Trophoblast cell (in vitro differentiated cells and primary cell): ENCODE data around the gene PBX4.

Experiments used
- DNase-seq, 2 donors: peaks; one replicate each; pipeline ENCODE4 v3.0.0-alpha.2; 2016
- H2AFZ ChIP-seq: 2 replicates; pipeline ENCODE4 v1.6.1; 2013; ENCODE audit warnings: low read length, moderate library complexity, mild to moderate bottlenecking; ENCODE audit not compliant: insufficient read depth, poor library complexity
- H2AK5ac ChIP-seq: 2 replicates; pipeline ENCODE4 v1.6.1; 2013; ENCODE audit warnings: mild to moderate bottlenecking, low read length
- H2BK120ac ChIP-seq: 2 replicates; pipeline ENCODE4 v1.6.1; 2013; ENCODE audit warnings: low read length, mild to moderate bottlenecking, moderate library complexity; ENCODE audit not compliant: insufficient read depth, poor library complexity
- H2BK12ac ChIP-seq: 2 replicates; pipeline ENCODE4 v1.6.1; 2013; ENCODE audit warnings: mild to moderate bottlenecking, low read length, moderate library complexity
- H2BK5ac ChIP-seq: 2 replicates; pipeline ENCODE4 v1.6.1; 2013; ENCODE audit warnings: low read length, low read depth, moderate library complexity, mild to moderate bottlenecking; ENCODE audit not compliant: poor library complexity
- H3K14ac ChIP-seq: 2 replicates; pipeline ENCODE4 v1.6.1; 2013; ENCODE audit warnings: mild to moderate bottlenecking, low read length
- H3K18ac ChIP-seq: 2 replicates; pipeline ENCODE4 v1.6.1; 2013; ENCODE audit warnings: mild to moderate bottlenecking, low read length
- H3K23ac ChIP-seq: 2 replicates; pipeline ENCODE4 v1.6.1; 2013; ENCODE audit warnings: low read length
- H3K27ac ChIP-seq: 2 replicates; pipeline ENCODE4 v1.5.1; 2013; ENCODE audit warnings: low read depth, mild to moderate bottlenecking, inconsistent platforms, low read length, moderate library complexity
- H3K27me3 ChIP-seq: 2 replicates; pipeline ENCODE4 v1.6.1; 2013; ENCODE audit warnings: inconsistent platforms, mild to moderate bottlenecking, low read length, moderate library complexity; ENCODE audit not compliant: insufficient read depth
- H3K36me3 ChIP-seq, 2 experiments: 1 replicate in 1 of 2; 2 replicates in 1 of 2; pipeline ENCODE4 v1.6.1; 2013; ENCODE audit warnings: low read length in 2 of 2, mild to moderate bottlenecking in 2 of 2, moderate library complexity in 1 of 2; ENCODE audit not compliant: insufficient read depth in 2 of 2, control insufficient read depth in 1 of 2
- H3K4ac ChIP-seq: 2 replicates; pipeline ENCODE4 v1.6.1; 2013; ENCODE audit warnings: low read depth, mild to moderate bottlenecking, low read length, moderate library complexity
- H3K4me1 ChIP-seq, 2 experiments: 1 replicate in 1 of 2; 2 replicates in 1 of 2; pipeline ENCODE4 v1.6.1; 2013; ENCODE audit warnings: low read length in 2 of 2, mild to moderate bottlenecking in 2 of 2, moderate library complexity in 1 of 2; ENCODE audit not compliant: insufficient read depth in 2 of 2, control insufficient read depth in 1 of 2
- H3K4me2 ChIP-seq: 2 replicates; pipeline ENCODE4 v1.6.1; 2013; ENCODE audit warnings: inconsistent platforms, mild to moderate bottlenecking, low read length, moderate library complexity
- H3K4me3 ChIP-seq: 2 replicates; pipeline ENCODE4 v1.5.1; 2013; ENCODE audit warnings: mild to moderate bottlenecking, low read depth, low read length, inconsistent platforms
- H3K79me1 ChIP-seq: one replicate; pipeline ENCODE4 v1.6.1; 2013; ENCODE audit warnings: low read length
- H3K79me2 ChIP-seq: 2 replicates; pipeline ENCODE4 v1.6.1; 2013; ENCODE audit warnings: low read length, mild to moderate bottlenecking; ENCODE audit not compliant: control insufficient read depth, insufficient read depth, poor library complexity
- H3K9ac ChIP-seq: 2 replicates; pipeline ENCODE4 v1.6.1; 2013; ENCODE audit warnings: mild to moderate bottlenecking, low read length
- H3K9me3 ChIP-seq: 2 replicates; pipeline ENCODE4 v1.6.1; 2013; ENCODE audit warnings: low read depth, mild to moderate bottlenecking, control low read depth, inconsistent platforms, low read length; ENCODE audit not compliant: insufficient read depth
- H4K12ac ChIP-seq: 2 replicates; pipeline ENCODE4 v1.6.1; 2013; ENCODE audit warnings: low read depth, mild to moderate bottlenecking, low read length, moderate library complexity
- H4K8ac ChIP-seq: 2 replicates; pipeline ENCODE4 v1.6.1; 2013; ENCODE audit warnings: low read depth, mild to moderate bottlenecking, low read length, moderate library complexity
- H4K91ac ChIP-seq: one replicate; pipeline ENCODE4 v1.6.1; 2013; ENCODE audit warnings: low read depth, mild to moderate bottlenecking, low read length, moderate library complexity
- whole genome bisulfite sequencing: extraction: QIAGEN DNeasy Blood & Tissue Kit; methylation state at CpG from one replicate; pipeline ENCODE4 v1.1.7; 2013; ENCODE audit warnings: missing lambda C conversion rate; ENCODE audit not compliant: insufficient read length, insufficient coverage; ENCODE audit errors: extremely low coverage; 5-methylcytosine and 5-hydroxymethylcytosine counted together

Gene PBX4

GRCh38 chr19:19544257-19544953 lies 74.1 kb downstream of the PBX4 start:
- no peak for DNase-seq
- Histone ChIP-seq H2BK12ac (no peak overlapping the region), H3K79me2 (no peaks in the 10 kb centered on the region), H3K27me3 (no peaks in the 10 kb centered on the region), H3K79me1 (no peaks in the 10 kb centered on the region), H3K9me3 (peaks cover 15% of the 10 kb centered on the region), H4K91ac (no peak overlapping the region), H3K4me2 (no peak overlapping the region), H2AK5ac (no peak overlapping the region), H3K14ac (no peak overlapping the region), H2BK120ac (no peak overlapping the region), H2BK5ac (no peak overlapping the region), H3K27ac (no peak overlapping the region), H3K4ac (no peak overlapping the region), H2AFZ (no peak overlapping the region), H4K8ac (no peak overlapping the region), H3K9ac (no peak overlapping the region), H3K18ac (no peak overlapping the region), H3K36me3 (peaks cover 3 to 6% of the 10 kb centered on the region in 2 experiments), H3K23ac (no peak overlapping the region), H3K4me1 (no peaks in the 10 kb centered on the region), H4K12ac (no peak overlapping the region), H3K4me3 (no peak overlapping the region)
- WGBS: no CpG with 5 or more reads among the region's 75 CpGs

GRCh38 chr19:19543640-19544039 lies 74.8 kb downstream of the PBX4 start:
- Histone ChIP-seq H2AFZ (no peak overlapping the region), H4K91ac (no peak overlapping the region), H4K8ac (no peak overlapping the region), H3K27ac (no peak overlapping the region), H3K4me1 (peaks cover 0 to 2% of the 10 kb centered on the region in 2 experiments), H3K79me1 (no peaks in the 10 kb centered on the region), H2BK120ac (no peak overlapping the region), H3K14ac (no peak overlapping the region), H3K23ac (no peak overlapping the region), H3K36me3 (peaks cover 3 to 6% of the 10 kb centered on the region in 2 experiments), H2BK12ac (no peak overlapping the region), H3K18ac (no peak overlapping the region), H2BK5ac (no peak overlapping the region), H4K12ac (no peak overlapping the region), H3K4ac (no peak overlapping the region), H3K4me2 (no peak overlapping the region), H3K4me3 (no peak overlapping the region), H3K27me3 (peaks cover 3% of the 10 kb centered on the region), H3K79me2 (no peaks in the 10 kb centered on the region), H2AK5ac (no peak overlapping the region), H3K9me3 (peaks cover 15% of the 10 kb centered on the region), H3K9ac (no peak overlapping the region)
- WGBS: no CpG with 5 or more reads among the region's 19 CpGs
- DNase-seq: no peak

- DNase-seq: no peak
- H4K8ac ChIP-seq: no peak overlapping the region
These were observed 75.4 kb downstream of the PBX4 start for GRCh38 chr19:19543101-19543500.

GRCh38 chr19:19542507-19542906 lies 76.0 kb downstream of the PBX4 start:
- no peak overlapping the region for H3K23ac ChIP-seq
- H4K8ac ChIP-seq: no peak overlapping the region
- H3K79me2 ChIP-seq: no peaks in the 10 kb centered on the region
- DNase-seq: no peak
- no peak overlapping the region for H2AK5ac ChIP-seq
- no peak overlapping the region for H2BK5ac ChIP-seq
- no peak overlapping the region for H3K18ac ChIP-seq
- H2BK120ac ChIP-seq: no peak overlapping the region
- no peaks in the 10 kb centered on the region for H3K79me1 ChIP-seq
- H4K12ac ChIP-seq: no peak overlapping the region
- peaks cover 5% of the 10 kb centered on the region for H3K27me3 ChIP-seq
- H3K27ac ChIP-seq: no peak overlapping the region
- peaks cover 18% of the 10 kb centered on the region for H3K9me3 ChIP-seq
- no CpG with 5 or more reads among the region's 12 CpGs for WGBS
- H2BK12ac ChIP-seq: no peak overlapping the region
- H3K9ac ChIP-seq: no peak overlapping the region
- H3K4me1 ChIP-seq: peaks cover 4 to 10% of the 10 kb centered on the region in 2 experiments
- H3K36me3 ChIP-seq: peaks cover 3 to 7% of the 10 kb centered on the region in 2 experiments
- H3K14ac ChIP-seq: no peak overlapping the region
- no peak overlapping the region for H3K4ac ChIP-seq
- H3K4me2 ChIP-seq: no peak overlapping the region
- H3K4me3 ChIP-seq: no peak overlapping the region
- no peak overlapping the region for H2AFZ ChIP-seq
- no peak overlapping the region for H4K91ac ChIP-seq

More at GRCh38 chr19:19543101-19543500, 75.4 kb downstream of the PBX4 start:
- H4K12ac ChIP-seq: no peak overlapping the region
- no peak overlapping the region for H3K4ac ChIP-seq
- H3K9me3 ChIP-seq: peaks cover 15% of the 10 kb centered on the region
- H3K27me3 ChIP-seq: peaks cover 5% of the 10 kb centered on the region
- no peak overlapping the region for H2BK120ac ChIP-seq
- no peak overlapping the region for H3K27ac ChIP-seq
- H3K14ac ChIP-seq: no peak overlapping the region
- no peak overlapping the region for H2AFZ ChIP-seq
- peaks cover 4 to 7% of the 10 kb centered on the region in 2 experiments for H3K4me1 ChIP-seq
- WGBS: no CpG with 5 or more reads among the region's 13 CpGs
- H3K9ac ChIP-seq: no peak overlapping the region
- no peak overlapping the region for H2BK5ac ChIP-seq
- no peaks in the 10 kb centered on the region for H3K79me2 ChIP-seq
- no peak overlapping the region for H3K18ac ChIP-seq
- no peak overlapping the region for H3K4me2 ChIP-seq
- H3K79me1 ChIP-seq: no peaks in the 10 kb centered on the region
- no peak overlapping the region for H4K91ac ChIP-seq
- no peak overlapping the region for H2AK5ac ChIP-seq
- H3K4me3 ChIP-seq: no peak overlapping the region
- H3K23ac ChIP-seq: no peak overlapping the region
- H2BK12ac ChIP-seq: no peak overlapping the region
- peaks cover 3 to 6% of the 10 kb centered on the region in 2 experiments for H3K36me3 ChIP-seq
